ENCODE measurements around the gene MCTP1.

DNA sequence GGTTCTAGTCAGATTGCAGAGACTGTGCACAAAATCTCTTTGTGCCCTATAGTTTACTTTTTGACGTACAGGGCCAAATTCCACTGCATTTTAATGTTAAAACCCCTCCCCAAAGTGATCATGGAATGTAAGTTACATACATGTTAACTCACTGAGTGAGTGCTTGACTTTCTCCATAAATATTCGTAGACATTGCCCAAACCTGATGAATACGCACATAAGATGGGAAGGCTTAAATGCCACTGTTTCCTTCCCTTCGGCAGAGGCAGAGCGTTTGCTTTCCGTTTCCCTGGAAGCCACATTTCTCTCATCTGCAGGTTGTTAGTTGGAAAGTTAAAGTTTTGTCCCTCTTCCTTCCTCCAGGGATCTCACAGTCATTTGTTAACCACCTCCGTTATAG is 286.2 kb downstream of the MCTP1 start:
- TF ChIP-seq, protein P1, sequence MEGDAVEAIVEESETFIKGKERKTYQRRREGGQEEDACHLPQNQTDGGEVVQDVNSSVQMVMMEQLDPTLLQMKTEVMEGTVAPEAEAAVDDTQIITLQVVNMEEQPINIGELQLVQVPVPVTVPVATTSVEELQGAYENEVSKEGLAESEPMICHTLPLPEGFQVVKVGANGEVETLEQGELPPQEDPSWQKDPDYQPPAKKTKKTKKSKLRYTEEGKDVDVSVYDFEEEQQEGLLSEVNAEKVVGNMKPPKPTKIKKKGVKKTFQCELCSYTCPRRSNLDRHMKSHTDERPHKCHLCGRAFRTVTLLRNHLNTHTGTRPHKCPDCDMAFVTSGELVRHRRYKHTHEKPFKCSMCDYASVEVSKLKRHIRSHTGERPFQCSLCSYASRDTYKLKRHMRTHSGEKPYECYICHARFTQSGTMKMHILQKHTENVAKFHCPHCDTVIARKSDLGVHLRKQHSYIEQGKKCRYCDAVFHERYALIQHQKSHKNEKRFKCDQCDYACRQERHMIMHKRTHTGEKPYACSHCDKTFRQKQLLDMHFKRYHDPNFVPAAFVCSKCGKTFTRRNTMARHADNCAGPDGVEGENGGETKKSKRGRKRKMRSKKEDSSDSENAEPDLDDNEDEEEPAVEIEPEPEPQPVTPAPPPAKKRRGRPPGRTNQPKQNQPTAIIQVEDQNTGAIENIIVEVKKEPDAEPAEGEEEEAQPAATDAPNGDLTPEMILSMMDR (IDR thresholded peaks at IDR 0.05; ENCODE audit: poor library complexity) = no peak
- TF ChIP-seq EZH2phosphoT487 (IDR thresholded peaks at IDR 0.05; ENCODE audit: low read depth, severe bottlenecking, unreplicated experiment) (no peak), EZH2 (IDR thresholded peaks at IDR 0.05; ENCODE audit: borderline replicate concordance) (no peak)

Data from hepatocyte (in vitro differentiated cells).